WERI-Rb-1 (cell line): ENCODE measurements around the gene KDM6A.
"Not testable (repeated sequence)": the region's sequence is repeated elsewhere in the genome, so short reads cannot be mapped to it uniquely, and the experiment has no call there.

Experiments used
- DNase-seq: peaks from one replicate; pipeline ENCODE4 v3.0.0-alpha.2; 2020
- H3K27ac ChIP-seq: fragments of 250-450 bp; sonication (Bioruptor Pico); 2 replicates; pipeline ENCODE4 v1.5.1; 2020; ENCODE audit warnings: mild to moderate bottlenecking, moderate library complexity
- H3K27me3 ChIP-seq: fragments of 250-450 bp; sonication (Bioruptor Pico); 2 replicates; pipeline ENCODE4 v1.5.1; 2021; ENCODE audit warnings: mild to moderate bottlenecking, low read depth, moderate library complexity; ENCODE audit not compliant: insufficient read depth, severe bottlenecking
- H3K36me3 ChIP-seq: fragments of 250-450 bp; sonication (Bioruptor Pico); 2 replicates; pipeline ENCODE4 v1.5.1; 2020; ENCODE audit warnings: mild to moderate bottlenecking, moderate library complexity
- H3K4me3 ChIP-seq: 2 replicates; pipeline ENCODE4 v1.5.1; 2011; ENCODE audit warnings: low read depth, mild to moderate bottlenecking, control low read depth, low read length
- H3K9me3 ChIP-seq: fragments of 250-450 bp; sonication (Bioruptor Pico); 2 replicates; pipeline ENCODE4 v1.5.1; 2021; ENCODE audit warnings: mild to moderate bottlenecking, moderate library complexity; ENCODE audit not compliant: severe bottlenecking
- CTCF ChIP-seq: IDR thresholded peaks from 2 replicates; pipeline ENCODE4 v1.5.1; 2011; ENCODE audit warnings: low read depth, mild to moderate bottlenecking, control low read depth, inconsistent platforms, low read length

KDM6A gene

GRCh38 chrX:45110494-45110893 lies 237.5 kb downstream of the KDM6A start:
- no peak overlapping the region for H3K27ac ChIP-seq
- peaks cover 39% of the 10 kb centered on the region for H3K36me3 ChIP-seq
- TF ChIP-seq CTCF = no peak

GRCh38 chrX:45126158-45126557 lies 253.2 kb downstream of the KDM6A start:
- H3K27me3 ChIP-seq = peaks cover 11% of the 10 kb centered on the region
- no peaks in the 10 kb centered on the region for H3K36me3 ChIP-seq
- H3K4me3 ChIP-seq = no peak overlapping the region
- no peak overlapping the region for H3K27ac ChIP-seq
- no peak for TF ChIP-seq CTCF
- no peak for DNase-seq
- H3K9me3 ChIP-seq = no peaks in the 10 kb centered on the region

More at GRCh38 chrX:45110494-45110893, 237.5 kb downstream of the KDM6A start:
- DNase-seq = no peak
- Histone ChIP-seq H3K4me3 (no peak overlapping the region), H3K27me3 (no peaks in the 10 kb centered on the region), H3K9me3 (no peaks in the 10 kb centered on the region)

GRCh38 chrX:45128896-45129454 lies 256.0 kb downstream of the KDM6A start:
- Histone ChIP-seq H3K27ac (no peak overlapping the region), H3K9me3 (no peaks in the 10 kb centered on the region), H3K36me3 (no peaks in the 10 kb centered on the region), H3K27me3 (peaks cover 3% of the 10 kb centered on the region), H3K4me3 (no peak overlapping the region)
- TF ChIP-seq CTCF = no peak
- DNase-seq = no peak

- TF ChIP-seq CTCF = no peak
- H3K36me3 ChIP-seq = no peaks in the 10 kb centered on the region
- peaks cover 3% of the 10 kb centered on the region for H3K27me3 ChIP-seq
- DNase-seq = no peak
- no peaks in the 10 kb centered on the region for H3K9me3 ChIP-seq
- H3K27ac ChIP-seq = no peak overlapping the region
- no peak overlapping the region for H3K4me3 ChIP-seq
Observed at GRCh38 chrX:45133465-45133864, 260.5 kb downstream of the KDM6A start.

GRCh38 chrX:45134315-45134731 lies 261.3 kb downstream of the KDM6A start:
- peaks cover 3% of the 10 kb centered on the region for H3K27me3 ChIP-seq
- H3K36me3 ChIP-seq = no peaks in the 10 kb centered on the region
- no peak overlapping the region for H3K27ac ChIP-seq
- no peak for TF ChIP-seq CTCF
- DNase-seq = no peak
- H3K4me3 ChIP-seq = no peak overlapping the region
- H3K9me3 ChIP-seq = no peaks in the 10 kb centered on the region

- Histone ChIP-seq H3K36me3 (no peaks in the 10 kb centered on the region), H3K27ac (no peak overlapping the region), H3K27me3 (peaks cover 3% of the 10 kb centered on the region), H3K9me3 (no peaks in the 10 kb centered on the region), H3K4me3 (no peak overlapping the region)
- no peak for TF ChIP-seq CTCF
- no peak for DNase-seq
Observed at GRCh38 chrX:45134775-45135174, 261.8 kb downstream of the KDM6A start.

- H3K27ac ChIP-seq, DNase-seq, H3K9me3 ChIP-seq, H3K4me3 ChIP-seq, H3K36me3 ChIP-seq, H3K27me3 ChIP-seq: not testable (repeated sequence)
Observed at GRCh38 chrX:45135391-45136075, 262.5 kb downstream of the KDM6A start.
